GM23338 (cell line): ENCODE results near the gene ARID1B.

Experiments
- CREB1 ChIP-seq: fragments of 250-450 bp; sonication (Bioruptor Pico); IDR thresholded peaks from 2 replicates; pipeline ENCODE4 v1.5.0; 2020; ENCODE audit warnings: low read depth, mild to moderate bottlenecking, moderate library complexity
- EZH2 ChIP-seq: fragments of 200-600 bp; sonication (generic); IDR thresholded peaks from one replicate; pipeline ENCODE4 v1.8.0; 2017; ENCODE audit warnings: antibody characterized with exemption, mild to moderate bottlenecking, low read depth; ENCODE audit not compliant: unreplicated experiment
- EZH2phosphoT487 ChIP-seq: fragments of 200-600 bp; sonication (generic); IDR thresholded peaks from one replicate; pipeline ENCODE4 v1.8.1; 2018; ENCODE audit warnings: antibody characterized with exemption; ENCODE audit not compliant: unreplicated experiment
- JUNB ChIP-seq: IDR thresholded peaks from one replicate; pipeline ENCODE4 v1.6.1; 2016; ENCODE audit warnings: antibody characterized with exemption; ENCODE audit not compliant: unreplicated experiment
- NANOG ChIP-seq: IDR thresholded peaks from 2 replicates; pipeline ENCODE4 v1.6.1; 2016; ENCODE audit warnings: antibody characterized with exemption, borderline replicate concordance
- POLR2AphosphoS5 ChIP-seq: IDR thresholded peaks from 2 replicates; pipeline ENCODE4 v1.6.1; 2016; ENCODE audit warnings: antibody characterized with exemption, low read depth
- TF ChIP-seq, protein P1 (sequence below), 2 experiments: fragments of 200-600 bp in 1 of 2; sonication (generic) in 1 of 2; conservative IDR thresholded peaks; 2 replicates each; pipeline versions ENCODE4 v1.5.1 to v1.6.1; 2016 to 2017; ENCODE audit warnings: antibody characterized with exemption in 2 of 2, low read depth in 2 of 2, mild to moderate bottlenecking in 2 of 2, moderate library complexity in 1 of 2
- TF ChIP-seq, protein P2 (sequence below): IDR thresholded peaks from 2 replicates; pipeline ENCODE4 v1.6.1; 2016; ENCODE audit warnings: antibody characterized with exemption
- TF ChIP-seq, protein P3 (sequence below): fragments of 250-450 bp; sonication (Bioruptor Pico); IDR thresholded peaks from 2 replicates; pipeline ENCODE4 v1.5.0; 2020; ENCODE audit warnings: mild to moderate bottlenecking, moderate library complexity
- TF ChIP-seq, protein P4 (sequence below): IDR thresholded peaks from one replicate; pipeline ENCODE4 v1.6.1; 2018; ENCODE audit warnings: antibody characterized with exemption; ENCODE audit not compliant: unreplicated experiment

DNA sequence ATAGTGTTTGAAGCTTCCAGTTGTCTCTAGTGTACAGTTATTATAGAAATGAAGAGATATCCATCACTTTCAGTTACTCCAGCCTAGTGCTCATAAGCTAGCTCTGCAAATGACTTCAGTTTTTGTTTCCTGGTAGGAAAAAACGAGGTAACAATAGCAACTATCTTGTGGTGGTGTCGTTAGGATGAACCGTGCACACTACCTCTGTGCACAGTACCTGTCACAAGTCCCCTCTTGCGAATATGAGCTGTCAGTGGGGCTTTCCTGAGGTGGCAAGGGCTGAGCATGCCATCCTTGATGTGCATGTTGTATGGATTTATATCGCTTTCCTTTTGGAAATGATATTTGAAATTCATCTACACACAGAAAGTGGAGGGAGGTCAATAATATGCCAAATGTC lies 151.8 kb downstream of the ARID1B start:
- TF ChIP-seq, protein P1, sequence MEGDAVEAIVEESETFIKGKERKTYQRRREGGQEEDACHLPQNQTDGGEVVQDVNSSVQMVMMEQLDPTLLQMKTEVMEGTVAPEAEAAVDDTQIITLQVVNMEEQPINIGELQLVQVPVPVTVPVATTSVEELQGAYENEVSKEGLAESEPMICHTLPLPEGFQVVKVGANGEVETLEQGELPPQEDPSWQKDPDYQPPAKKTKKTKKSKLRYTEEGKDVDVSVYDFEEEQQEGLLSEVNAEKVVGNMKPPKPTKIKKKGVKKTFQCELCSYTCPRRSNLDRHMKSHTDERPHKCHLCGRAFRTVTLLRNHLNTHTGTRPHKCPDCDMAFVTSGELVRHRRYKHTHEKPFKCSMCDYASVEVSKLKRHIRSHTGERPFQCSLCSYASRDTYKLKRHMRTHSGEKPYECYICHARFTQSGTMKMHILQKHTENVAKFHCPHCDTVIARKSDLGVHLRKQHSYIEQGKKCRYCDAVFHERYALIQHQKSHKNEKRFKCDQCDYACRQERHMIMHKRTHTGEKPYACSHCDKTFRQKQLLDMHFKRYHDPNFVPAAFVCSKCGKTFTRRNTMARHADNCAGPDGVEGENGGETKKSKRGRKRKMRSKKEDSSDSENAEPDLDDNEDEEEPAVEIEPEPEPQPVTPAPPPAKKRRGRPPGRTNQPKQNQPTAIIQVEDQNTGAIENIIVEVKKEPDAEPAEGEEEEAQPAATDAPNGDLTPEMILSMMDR (conservative IDR thresholded peaks at IDR 0.05; ENCODE audit: low read depth in 2 of 2) = no peak
- TF ChIP-seq EZH2phosphoT487 = no peak
- no peak for TF ChIP-seq NANOG
- no peak for TF ChIP-seq CREB1
- no peak for TF ChIP-seq POLR2AphosphoS5
- no peak for TF ChIP-seq JUNB
- TF ChIP-seq, protein P2, sequence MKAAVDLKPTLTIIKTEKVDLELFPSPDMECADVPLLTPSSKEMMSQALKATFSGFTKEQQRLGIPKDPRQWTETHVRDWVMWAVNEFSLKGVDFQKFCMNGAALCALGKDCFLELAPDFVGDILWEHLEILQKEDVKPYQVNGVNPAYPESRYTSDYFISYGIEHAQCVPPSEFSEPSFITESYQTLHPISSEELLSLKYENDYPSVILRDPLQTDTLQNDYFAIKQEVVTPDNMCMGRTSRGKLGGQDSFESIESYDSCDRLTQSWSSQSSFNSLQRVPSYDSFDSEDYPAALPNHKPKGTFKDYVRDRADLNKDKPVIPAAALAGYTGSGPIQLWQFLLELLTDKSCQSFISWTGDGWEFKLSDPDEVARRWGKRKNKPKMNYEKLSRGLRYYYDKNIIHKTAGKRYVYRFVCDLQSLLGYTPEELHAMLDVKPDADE = no peak
- TF ChIP-seq, protein P3, sequence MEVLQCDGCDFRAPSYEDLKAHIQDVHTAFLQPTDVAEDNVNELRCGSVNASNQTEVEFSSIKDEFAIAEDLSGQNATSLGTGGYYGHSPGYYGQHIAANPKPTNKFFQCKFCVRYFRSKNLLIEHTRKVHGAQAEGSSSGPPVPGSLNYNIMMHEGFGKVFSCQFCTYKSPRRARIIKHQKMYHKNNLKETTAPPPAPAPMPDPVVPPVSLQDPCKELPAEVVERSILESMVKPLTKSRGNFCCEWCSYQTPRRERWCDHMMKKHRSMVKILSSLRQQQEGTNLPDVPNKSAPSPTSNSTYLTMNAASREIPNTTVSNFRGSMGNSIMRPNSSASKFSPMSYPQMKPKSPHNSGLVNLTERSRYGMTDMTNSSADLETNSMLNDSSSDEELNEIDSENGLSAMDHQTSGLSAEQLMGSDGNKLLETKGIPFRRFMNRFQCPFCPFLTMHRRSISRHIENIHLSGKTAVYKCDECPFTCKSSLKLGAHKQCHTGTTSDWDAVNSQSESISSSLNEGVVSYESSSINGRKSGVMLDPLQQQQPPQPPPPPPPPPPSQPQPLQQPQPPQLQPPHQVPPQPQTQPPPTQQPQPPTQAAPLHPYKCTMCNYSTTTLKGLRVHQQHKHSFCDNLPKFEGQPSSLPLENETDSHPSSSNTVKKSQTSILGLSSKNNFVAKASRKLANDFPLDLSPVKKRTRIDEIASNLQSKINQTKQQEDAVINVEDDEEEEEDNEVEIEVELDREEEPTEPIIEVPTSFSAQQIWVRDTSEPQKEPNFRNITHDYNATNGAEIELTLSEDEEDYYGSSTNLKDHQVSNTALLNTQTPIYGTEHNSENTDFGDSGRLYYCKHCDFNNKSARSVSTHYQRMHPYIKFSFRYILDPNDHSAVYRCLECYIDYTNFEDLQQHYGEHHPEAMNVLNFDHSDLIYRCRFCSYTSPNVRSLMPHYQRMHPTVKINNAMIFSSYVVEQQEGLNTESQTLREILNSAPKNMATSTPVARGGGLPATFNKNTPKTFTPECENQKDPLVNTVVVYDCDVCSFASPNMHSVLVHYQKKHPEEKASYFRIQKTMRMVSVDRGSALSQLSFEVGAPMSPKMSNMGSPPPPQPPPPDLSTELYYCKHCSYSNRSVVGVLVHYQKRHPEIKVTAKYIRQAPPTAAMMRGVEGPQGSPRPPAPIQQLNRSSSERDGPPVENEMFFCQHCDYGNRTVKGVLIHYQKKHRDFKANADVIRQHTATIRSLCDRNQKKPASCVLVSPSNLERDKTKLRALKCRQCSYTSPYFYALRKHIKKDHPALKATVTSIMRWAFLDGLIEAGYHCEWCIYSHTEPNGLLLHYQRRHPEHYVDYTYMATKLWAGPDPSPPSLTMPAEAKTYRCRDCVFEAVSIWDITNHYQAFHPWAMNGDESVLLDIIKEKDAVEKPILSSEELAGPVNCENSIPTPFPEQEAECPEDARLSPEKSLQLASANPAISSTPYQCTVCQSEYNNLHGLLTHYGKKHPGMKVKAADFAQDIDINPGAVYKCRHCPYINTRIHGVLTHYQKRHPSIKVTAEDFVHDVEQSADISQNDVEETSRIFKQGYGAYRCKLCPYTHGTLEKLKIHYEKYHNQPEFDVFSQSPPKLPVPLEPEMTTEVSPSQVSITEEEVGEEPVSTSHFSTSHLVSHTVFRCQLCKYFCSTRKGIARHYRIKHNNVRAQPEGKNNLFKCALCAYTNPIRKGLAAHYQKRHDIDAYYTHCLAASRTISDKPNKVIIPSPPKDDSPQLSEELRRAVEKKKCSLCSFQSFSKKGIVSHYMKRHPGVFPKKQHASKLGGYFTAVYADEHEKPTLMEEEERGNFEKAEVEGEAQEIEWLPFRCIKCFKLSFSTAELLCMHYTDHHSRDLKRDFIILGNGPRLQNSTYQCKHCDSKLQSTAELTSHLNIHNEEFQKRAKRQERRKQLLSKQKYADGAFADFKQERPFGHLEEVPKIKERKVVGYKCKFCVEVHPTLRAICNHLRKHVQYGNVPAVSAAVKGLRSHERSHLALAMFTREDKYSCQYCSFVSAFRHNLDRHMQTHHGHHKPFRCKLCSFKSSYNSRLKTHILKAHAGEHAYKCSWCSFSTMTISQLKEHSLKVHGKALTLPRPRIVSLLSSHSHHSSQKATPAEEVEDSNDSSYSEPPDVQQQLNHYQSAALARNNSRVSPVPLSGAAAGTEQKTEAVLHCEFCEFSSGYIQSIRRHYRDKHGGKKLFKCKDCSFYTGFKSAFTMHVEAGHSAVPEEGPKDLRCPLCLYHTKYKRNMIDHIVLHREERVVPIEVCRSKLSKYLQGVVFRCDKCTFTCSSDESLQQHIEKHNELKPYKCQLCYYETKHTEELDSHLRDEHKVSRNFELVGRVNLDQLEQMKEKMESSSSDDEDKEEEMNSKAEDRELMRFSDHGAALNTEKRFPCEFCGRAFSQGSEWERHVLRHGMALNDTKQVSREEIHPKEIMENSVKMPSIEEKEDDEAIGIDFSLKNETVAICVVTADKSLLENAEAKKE (CRISPR knock-in tag) = no peak
- no peak for TF ChIP-seq EZH2
- TF ChIP-seq, protein P4, sequence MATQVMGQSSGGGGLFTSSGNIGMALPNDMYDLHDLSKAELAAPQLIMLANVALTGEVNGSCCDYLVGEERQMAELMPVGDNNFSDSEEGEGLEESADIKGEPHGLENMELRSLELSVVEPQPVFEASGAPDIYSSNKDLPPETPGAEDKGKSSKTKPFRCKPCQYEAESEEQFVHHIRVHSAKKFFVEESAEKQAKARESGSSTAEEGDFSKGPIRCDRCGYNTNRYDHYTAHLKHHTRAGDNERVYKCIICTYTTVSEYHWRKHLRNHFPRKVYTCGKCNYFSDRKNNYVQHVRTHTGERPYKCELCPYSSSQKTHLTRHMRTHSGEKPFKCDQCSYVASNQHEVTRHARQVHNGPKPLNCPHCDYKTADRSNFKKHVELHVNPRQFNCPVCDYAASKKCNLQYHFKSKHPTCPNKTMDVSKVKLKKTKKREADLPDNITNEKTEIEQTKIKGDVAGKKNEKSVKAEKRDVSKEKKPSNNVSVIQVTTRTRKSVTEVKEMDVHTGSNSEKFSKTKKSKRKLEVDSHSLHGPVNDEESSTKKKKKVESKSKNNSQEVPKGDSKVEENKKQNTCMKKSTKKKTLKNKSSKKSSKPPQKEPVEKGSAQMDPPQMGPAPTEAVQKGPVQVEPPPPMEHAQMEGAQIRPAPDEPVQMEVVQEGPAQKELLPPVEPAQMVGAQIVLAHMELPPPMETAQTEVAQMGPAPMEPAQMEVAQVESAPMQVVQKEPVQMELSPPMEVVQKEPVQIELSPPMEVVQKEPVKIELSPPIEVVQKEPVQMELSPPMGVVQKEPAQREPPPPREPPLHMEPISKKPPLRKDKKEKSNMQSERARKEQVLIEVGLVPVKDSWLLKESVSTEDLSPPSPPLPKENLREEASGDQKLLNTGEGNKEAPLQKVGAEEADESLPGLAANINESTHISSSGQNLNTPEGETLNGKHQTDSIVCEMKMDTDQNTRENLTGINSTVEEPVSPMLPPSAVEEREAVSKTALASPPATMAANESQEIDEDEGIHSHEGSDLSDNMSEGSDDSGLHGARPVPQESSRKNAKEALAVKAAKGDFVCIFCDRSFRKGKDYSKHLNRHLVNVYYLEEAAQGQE = no peak
